Measurements from ENCODE around the gene PHACTR1.

PHACTR1 gene

DNA sequence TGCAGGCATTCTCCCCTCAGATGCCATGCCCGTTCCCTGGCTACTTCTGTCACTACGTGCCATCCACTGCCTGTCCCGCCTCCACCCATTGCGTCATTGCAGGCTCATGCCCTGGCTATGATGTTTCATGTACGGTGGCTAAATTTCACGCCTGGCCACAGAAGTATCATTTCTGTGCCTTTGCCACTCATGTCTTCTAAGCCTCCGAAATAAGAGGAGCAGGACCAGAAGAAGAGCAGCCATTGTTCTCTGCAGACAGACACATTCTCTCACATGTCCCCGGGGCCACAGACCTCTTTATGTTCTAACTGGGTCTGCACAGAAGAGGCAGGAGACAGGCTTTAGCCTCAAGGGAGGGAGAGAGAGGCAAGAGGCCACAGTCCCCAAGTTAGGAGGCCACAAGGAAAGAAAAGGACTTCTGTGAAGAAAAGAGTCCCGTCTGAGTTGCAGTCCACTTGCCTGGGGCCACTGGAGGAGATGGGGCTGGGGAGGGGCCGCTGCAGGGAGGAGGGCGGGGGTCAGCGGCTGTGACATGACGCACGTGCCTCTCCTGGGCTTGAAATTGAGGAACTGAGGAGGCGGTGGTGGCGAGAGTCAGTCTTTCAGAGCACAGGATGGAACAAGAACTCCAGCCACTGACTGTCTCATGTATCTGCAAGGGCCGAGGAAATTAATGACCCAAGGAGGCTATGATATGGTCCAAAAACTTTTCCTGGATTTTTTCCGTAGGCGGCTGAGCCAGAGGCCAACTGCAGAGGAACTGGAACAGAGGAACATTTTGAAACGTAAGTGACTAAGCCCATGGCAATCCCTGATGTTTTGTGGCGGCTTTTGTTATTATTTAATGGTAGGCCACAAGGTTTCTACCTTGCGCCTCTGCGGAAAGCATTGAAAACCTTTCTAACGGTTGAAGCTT lies 555.8 kb downstream of the PHACTR1 start:
- DNase-seq (ENCODE audit: extremely low read depth, low read depth) = no peak
- TF ChIP-seq, protein P1, sequence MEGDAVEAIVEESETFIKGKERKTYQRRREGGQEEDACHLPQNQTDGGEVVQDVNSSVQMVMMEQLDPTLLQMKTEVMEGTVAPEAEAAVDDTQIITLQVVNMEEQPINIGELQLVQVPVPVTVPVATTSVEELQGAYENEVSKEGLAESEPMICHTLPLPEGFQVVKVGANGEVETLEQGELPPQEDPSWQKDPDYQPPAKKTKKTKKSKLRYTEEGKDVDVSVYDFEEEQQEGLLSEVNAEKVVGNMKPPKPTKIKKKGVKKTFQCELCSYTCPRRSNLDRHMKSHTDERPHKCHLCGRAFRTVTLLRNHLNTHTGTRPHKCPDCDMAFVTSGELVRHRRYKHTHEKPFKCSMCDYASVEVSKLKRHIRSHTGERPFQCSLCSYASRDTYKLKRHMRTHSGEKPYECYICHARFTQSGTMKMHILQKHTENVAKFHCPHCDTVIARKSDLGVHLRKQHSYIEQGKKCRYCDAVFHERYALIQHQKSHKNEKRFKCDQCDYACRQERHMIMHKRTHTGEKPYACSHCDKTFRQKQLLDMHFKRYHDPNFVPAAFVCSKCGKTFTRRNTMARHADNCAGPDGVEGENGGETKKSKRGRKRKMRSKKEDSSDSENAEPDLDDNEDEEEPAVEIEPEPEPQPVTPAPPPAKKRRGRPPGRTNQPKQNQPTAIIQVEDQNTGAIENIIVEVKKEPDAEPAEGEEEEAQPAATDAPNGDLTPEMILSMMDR (IDR thresholded peaks at IDR 0.05; ENCODE audit: low read depth, low read length) = no peak

DNA sequence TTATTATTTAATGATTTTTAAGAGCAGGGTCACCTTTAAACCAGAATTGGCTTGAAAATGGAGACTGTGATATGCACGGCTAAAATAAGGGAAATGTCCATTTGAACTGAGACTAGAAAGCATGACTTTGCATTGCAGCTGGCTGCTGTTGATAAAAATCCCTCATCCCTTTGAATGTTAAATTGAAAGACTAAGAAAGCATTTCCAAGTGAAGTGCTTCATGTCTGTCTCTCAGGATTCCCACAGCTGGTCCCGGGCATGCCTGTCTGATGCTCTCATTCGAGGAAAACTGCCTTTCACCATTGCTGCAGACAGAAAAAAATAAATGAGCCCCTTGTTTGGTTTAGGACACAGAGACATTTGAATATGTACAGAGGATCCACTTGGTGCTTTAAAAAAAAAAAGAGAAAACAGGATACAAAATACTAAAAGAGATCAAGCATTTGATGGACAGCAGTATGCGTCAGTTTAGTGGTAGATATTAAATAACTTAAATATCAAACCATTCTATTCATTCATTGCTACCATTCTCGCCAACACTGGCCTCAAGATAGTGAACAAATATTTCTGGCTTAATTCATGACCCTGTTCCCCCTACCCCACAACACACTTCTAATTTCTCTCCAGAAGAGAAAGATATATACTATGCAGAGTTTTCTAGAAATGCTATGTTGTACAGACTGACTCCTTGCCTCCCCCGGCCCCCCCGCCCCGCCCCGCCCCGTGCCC lies 556.8 kb downstream of the PHACTR1 start:
- TF ChIP-seq, protein P1 (IDR thresholded peaks at IDR 0.05; ENCODE audit: low read depth, low read length) = no peak

DNA sequence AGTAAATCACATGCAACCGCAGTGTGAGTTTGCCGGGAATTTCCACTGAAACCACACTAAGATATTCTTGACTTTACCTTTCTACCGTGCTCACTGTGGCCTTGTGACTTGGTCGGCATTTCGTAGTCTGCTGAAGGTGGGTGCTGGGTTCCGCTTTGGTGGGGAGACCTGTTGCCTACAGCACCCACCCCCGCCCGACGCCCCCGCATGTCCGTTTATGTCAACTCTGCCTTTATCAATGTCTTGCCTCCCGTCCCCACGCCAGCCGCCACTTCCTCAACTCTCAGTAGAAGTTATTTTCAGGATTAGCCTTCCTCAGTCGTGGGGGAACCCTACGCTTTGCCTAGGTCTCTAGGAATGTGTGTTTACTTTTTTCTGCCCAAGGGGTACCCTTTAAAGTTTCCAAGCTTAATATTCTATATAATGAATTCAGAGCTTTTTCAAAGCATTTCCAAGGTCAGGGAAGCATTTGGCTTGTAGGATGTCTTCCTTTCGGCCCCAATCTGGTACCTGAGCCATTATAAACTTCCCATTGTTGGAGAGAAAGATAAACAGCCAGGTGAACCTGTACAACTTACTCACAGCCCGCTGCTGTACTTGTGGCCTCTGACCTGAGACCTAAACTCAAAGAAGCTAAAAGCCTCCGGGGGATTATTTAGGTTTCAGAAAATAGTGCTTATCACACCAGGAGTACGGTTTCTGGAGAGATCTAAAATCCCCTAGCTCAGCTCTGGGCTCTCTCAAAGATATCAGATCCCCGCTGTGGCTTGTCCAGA lies 557.6 kb downstream of the PHACTR1 start:
- TF ChIP-seq, protein P1 (IDR thresholded peaks at IDR 0.05; ENCODE audit: low read depth, low read length) = no peak
- no peak for DNase-seq (ENCODE audit: extremely low read depth, low read depth)

More for the DNA sequence above, 556.8 kb downstream of the PHACTR1 start:
- DNase-seq (ENCODE audit: extremely low read depth, low read depth) = no peak

DNA sequence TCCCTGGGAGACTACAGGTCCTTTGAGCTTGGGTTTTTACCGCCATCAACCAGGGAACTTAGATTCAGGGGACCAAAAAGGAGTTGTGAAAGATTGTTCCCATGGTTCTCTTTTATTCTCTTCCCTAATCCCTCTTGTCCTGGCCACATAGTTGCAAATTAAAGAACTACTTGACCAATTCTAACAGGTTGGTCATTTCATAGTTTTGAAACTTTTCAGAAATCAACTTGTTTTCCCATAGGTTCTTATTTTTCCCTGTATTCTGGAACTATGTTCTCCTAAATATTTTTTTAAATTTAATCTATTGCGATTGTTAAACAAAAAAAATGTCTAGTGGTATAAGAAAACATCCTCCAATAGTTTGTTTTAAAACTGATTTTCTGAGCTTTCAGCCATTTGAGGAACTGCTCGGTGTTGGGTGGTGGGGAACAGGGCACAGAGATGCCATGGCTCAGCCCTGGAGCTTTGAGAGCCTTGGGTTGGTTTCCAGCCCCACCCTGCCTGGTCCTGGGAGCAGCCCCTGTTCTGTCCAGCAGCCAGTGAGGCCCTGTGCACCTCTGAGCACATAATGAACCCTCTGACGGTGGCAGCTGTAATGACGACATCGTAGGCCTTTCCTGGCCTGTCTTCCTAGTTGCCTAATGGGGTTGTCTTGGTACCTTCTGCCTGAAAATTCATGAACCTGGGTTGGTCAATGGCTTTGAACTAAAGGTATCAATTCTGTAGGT lies 558.3 kb downstream of the PHACTR1 start:
- TF ChIP-seq, protein P1 (IDR thresholded peaks at IDR 0.05; ENCODE audit: low read depth, low read length) = no peak

DNA sequence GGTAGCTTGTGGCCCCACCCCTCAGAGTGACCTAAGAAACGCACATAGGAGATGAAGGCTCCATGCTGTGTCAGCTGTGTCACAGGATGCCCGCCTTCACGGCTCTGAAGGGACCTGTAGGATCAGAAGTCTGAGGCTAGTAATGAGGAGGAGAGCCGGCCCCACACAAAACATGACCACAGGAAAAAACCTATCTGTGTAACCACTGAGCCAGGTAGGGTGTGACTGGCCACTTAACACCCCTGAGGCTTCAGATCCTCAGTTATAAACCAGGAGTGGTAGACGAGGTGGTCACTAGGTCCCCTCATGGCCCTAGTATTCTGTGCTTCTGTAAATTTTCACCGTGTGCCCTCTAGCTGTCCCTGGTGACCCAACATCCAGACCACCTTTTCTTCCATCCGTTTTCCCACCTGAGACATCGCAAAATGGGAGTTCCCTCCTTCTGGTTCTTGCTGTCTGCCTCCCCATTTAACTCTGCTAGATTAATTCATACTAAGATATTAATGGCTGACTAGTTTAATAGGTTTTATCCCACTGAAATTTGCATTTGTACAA lies 558.9 kb downstream of the PHACTR1 start:
- TF ChIP-seq, protein P1 (IDR thresholded peaks at IDR 0.05; ENCODE audit: low read depth, low read length) = no peak
- DNase-seq (ENCODE audit: extremely low read depth, low read depth) = no peak

More for the DNA sequence above, 558.3 kb downstream of the PHACTR1 start:
- DNase-seq (ENCODE audit: extremely low read depth, low read depth) = no peak

DNA sequence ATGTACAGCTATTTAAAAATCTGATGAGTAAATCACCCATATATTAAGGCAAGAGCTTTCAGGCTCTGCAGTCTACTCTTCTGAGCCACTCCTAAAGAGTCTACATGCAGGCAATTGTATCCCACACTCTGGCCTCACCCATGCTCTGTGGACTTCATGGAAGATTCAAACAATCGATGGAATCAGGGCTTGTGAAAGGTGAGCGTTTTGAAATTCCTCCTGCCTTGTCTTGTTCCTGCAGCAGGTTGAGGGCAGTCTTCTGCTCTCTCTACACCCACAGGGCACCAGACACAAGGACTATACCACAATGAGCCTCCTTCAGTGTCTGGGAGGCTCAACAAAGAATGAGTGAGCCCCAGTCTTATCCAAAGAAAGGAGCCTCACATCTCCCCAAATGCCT lies 560.7 kb downstream of the PHACTR1 start:
- TF ChIP-seq, protein P1 (IDR thresholded peaks at IDR 0.05; ENCODE audit: low read depth, low read length) = no peak
- DNase-seq (ENCODE audit: extremely low read depth, low read depth) = no peak
